ENCODE measurements around the gene PSORS1C2. TPM values are rescaled to one million over a fixed set of nuclear protein-coding genes. Genes with fewer than 3 reads are reported as not detected.

PSORS1C2 gene
- total RNA-seq, 3 donors from 2014 or later (not counting 1 experiment from before 2014, with no cell fraction given): not detected

DNA sequence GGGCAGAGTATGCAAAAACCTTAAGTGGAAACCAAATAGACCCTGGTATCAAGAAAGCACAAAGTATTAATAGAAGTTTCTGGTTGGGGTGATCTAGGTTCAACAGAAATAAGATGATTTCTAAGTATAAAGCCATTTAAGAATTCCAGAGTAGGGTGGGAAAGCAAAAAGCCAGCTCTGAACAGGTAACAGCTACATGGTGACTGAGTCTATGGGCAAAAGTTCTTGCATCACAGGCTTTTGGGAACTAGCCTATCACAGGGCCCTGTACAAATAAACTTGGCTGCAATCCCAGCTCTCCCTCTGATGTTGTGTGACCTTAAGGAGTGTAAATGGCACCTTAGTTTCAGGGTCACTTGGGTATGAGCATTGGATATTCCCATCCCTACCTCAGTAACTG lies 25.1 kb upstream of the PSORS1C2 start:
- Mint-ChIP-seq H3K27ac (no peak overlapping the region), H3K27me3 (ENCODE audit: low read depth in 2 of 2) (no peaks in the 10 kb centered on the region), H3K9me3 (no peaks in the 10 kb centered on the region), H3K4me1 (peaks cover 5 to 6% of the 10 kb centered on the region in 2 donors), H3K36me3 (no peaks in the 10 kb centered on the region), H3K4me3 (no peak overlapping the region)
- intact Hi-C loops (cut with micrococcal nuclease): no loop called here
- H3K27me3 ChIP-seq (ENCODE audit: control insufficient read depth, insufficient read depth, low read length): no peaks in the 10 kb centered on the region
- ATAC-seq (no peak), DNase-seq (no peak)
- TF ChIP-seq, protein P1, sequence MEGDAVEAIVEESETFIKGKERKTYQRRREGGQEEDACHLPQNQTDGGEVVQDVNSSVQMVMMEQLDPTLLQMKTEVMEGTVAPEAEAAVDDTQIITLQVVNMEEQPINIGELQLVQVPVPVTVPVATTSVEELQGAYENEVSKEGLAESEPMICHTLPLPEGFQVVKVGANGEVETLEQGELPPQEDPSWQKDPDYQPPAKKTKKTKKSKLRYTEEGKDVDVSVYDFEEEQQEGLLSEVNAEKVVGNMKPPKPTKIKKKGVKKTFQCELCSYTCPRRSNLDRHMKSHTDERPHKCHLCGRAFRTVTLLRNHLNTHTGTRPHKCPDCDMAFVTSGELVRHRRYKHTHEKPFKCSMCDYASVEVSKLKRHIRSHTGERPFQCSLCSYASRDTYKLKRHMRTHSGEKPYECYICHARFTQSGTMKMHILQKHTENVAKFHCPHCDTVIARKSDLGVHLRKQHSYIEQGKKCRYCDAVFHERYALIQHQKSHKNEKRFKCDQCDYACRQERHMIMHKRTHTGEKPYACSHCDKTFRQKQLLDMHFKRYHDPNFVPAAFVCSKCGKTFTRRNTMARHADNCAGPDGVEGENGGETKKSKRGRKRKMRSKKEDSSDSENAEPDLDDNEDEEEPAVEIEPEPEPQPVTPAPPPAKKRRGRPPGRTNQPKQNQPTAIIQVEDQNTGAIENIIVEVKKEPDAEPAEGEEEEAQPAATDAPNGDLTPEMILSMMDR (IDR thresholded peaks at IDR 0.05): no peak
- H3K9me3 ChIP-seq (ENCODE audit: control insufficient read depth, insufficient read depth, low read length): no peaks in the 10 kb centered on the region
- H3K4me1 ChIP-seq (ENCODE audit: control insufficient read depth, insufficient read depth, low read length): peaks cover 9% of the 10 kb centered on the region
- H3K4me3 ChIP-seq (ENCODE audit: low read length): no peak overlapping the region
- H3K27ac ChIP-seq (ENCODE audit: low read length): no peak overlapping the region
- H3K36me3 ChIP-seq (ENCODE audit: control insufficient read depth, insufficient read depth, low read length): no peaks in the 10 kb centered on the region

DNA sequence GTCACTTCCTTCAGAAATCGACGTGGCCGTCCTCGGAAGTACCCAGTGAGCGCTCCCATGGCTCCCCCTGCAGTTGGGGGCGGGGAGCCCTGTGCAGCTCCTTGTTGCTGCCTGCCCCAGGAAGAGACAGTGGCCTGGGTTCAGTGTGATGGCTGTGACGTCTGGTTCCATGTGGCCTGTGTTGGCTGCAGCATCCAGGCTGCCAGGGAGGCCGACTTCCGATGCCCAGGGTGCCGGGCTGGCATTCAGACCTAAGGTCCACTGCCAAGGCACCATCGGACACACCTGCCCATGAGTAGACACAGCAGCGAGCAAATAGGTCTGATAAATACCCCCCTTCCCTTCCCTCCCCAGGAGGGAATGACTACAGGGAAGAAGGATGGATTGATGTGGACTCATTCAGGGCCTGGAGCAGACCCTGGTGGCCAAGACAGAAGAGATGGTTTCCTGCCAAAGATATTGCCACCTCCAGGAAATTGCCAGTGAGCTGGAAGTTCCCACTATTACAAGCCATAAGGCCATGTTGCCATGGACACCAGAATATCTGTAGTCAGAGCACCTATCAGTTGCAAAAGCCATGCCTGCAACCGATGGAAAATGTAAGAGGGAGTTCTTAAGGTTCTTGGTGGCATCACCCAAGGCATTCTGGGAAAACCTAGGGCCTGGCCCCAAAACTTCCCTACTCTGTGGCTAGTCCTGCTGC lies 23.7 kb upstream of the PSORS1C2 start:
- Mint-ChIP-seq H3K9me3 (no peaks in the 10 kb centered on the region), H3K27ac (no peak overlapping the region), H3K36me3 (no peaks in the 10 kb centered on the region), H3K4me1 (peaks cover 18 to 19% of the 10 kb centered on the region in 2 donors), H3K4me3 (no peak overlapping the region), H3K27me3 (ENCODE audit: low read depth in 2 of 2) (no peaks in the 10 kb centered on the region)
- H3K9me3 ChIP-seq (ENCODE audit: control insufficient read depth, insufficient read depth, low read length): no peaks in the 10 kb centered on the region
- no peaks in the 10 kb centered on the region for H3K36me3 ChIP-seq (ENCODE audit: control insufficient read depth, insufficient read depth, low read length)
- H3K27ac ChIP-seq (ENCODE audit: low read length): no peak overlapping the region
- TF ChIP-seq, protein P1 (IDR thresholded peaks at IDR 0.05): no peak
- ATAC-seq: no peak
- 97% methylated on average over 12 of the region's 13 CpGs for WGBS (ENCODE audit: insufficient coverage)
- H3K4me3 ChIP-seq (ENCODE audit: low read length): no peak overlapping the region
- intact Hi-C loops (cut with micrococcal nuclease): no loop called here
- no peaks in the 10 kb centered on the region for H3K27me3 ChIP-seq (ENCODE audit: control insufficient read depth, insufficient read depth, low read length)
- peaks cover 15% of the 10 kb centered on the region for H3K4me1 ChIP-seq (ENCODE audit: control insufficient read depth, insufficient read depth, low read length)
- no peak for DNase-seq

DNA sequence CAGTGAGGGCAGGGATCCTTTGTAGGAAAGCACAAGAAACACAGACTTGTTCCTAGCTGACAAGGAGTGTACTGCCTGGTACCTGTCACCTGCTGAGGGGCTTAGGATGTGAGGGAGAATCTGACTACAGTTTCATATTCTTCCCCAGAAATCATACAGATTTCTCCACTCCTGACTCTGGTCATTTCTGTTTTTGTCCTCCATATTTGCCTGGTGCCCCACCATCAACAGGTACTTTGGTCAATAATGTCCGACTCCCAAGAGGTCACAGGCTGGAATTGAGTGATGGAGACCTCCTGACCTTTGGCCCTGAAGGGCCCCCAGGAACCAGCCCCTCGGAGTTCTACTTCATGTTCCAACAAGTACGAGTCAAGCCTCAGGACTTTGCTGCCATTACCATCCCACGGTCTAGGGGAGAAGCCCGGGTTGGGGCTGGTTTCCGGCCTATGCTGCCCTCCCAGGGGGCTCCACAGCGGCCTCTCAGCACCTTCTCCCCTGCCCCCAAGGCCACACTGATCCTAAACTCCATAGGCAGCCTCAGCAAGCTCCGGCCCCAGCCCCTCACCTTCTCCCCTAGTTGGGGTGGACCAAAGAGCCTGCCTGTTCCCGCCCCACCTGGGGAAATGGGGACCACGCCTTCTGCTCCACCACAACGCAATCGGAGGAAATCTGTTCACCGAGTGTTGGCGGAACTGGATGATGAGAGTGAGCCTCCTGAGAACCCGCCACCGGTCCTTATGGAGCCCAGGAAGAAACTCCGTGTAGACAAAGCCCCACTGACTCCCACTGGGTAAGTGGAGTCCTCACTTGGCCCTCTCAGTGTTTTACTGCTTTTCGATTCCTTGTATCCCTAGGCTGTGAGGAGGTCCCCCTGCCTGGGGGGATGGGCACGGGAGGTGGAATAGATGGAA lies 22.6 kb upstream of the PSORS1C2 start:
- 97% methylated on average over 19 of the region's 19 CpGs for WGBS (ENCODE audit: insufficient coverage)
- H3K27ac Mint-ChIP-seq: no peak overlapping the region

More for the DNA sequence above, 22.6 kb upstream of the PSORS1C2 start:
- Mint-ChIP-seq H3K36me3 (no peaks in the 10 kb centered on the region), H3K27me3 (ENCODE audit: low read depth in 2 of 2) (no peaks in the 10 kb centered on the region), H3K4me1 (peaks cover 25 to 26% of the 10 kb centered on the region in 2 donors), H3K9me3 (no peaks in the 10 kb centered on the region), H3K4me3 (no peak overlapping the region)
- Histone ChIP-seq H3K27me3 (ENCODE audit: control insufficient read depth, insufficient read depth, low read length) (no peaks in the 10 kb centered on the region), H3K4me1 (ENCODE audit: control insufficient read depth, insufficient read depth, low read length) (peaks cover 20% of the 10 kb centered on the region), H3K36me3 (ENCODE audit: control insufficient read depth, insufficient read depth, low read length) (no peaks in the 10 kb centered on the region), H3K9me3 (ENCODE audit: control insufficient read depth, insufficient read depth, low read length) (no peaks in the 10 kb centered on the region), H3K4me3 (ENCODE audit: low read length) (no peak overlapping the region), H3K27ac (ENCODE audit: low read length) (no peak overlapping the region)
- ATAC-seq: no peak
- DNase-seq: no peak
- TF ChIP-seq, protein P1 (IDR thresholded peaks at IDR 0.05): no peak
- intact Hi-C loops (cut with micrococcal nuclease): no loop called here
